CD14-positive monocyte (primary cell): ENCODE results near the gene SLC22A23. TPM values are rescaled to one million over a fixed set of nuclear protein-coding genes. Genes with fewer than 3 reads are reported as not detected.

ENCODE experiments used
- DNase-seq, 3 donors: peaks; one replicate each; pipeline ENCODE4 v3.0.0-alpha.2; 2011 to 2022
- H2AFZ ChIP-seq: 2 replicates; pipeline ENCODE4 v1.6.0; 2012; ENCODE audit warnings: mild to moderate bottlenecking, low read depth, low read length, inconsistent platforms; ENCODE audit not compliant: insufficient read depth, poor library complexity, severe bottlenecking
- H3K27ac ChIP-seq, 2 donors: 1 replicate in 1 of 2; 2 replicates in 1 of 2; pipeline ENCODE4 v1.5.1; 2012 to 2013; ENCODE audit warnings: low read length in 2 of 2, control low read depth in 1 of 2, inconsistent platforms in 1 of 2, low read depth in 1 of 2, mild to moderate bottlenecking in 1 of 2
- H3K27me3 ChIP-seq, 2 donors: one replicate each; pipeline versions ENCODE4 v1.6.0 to v1.6.1; 2011 to 2013; ENCODE audit warnings: low read length in 2 of 2; ENCODE audit not compliant: control insufficient read depth in 2 of 2, insufficient read depth in 2 of 2
- H3K36me3 ChIP-seq, 2 donors: replicated peaks in 1 of 2; 1 replicate in 1 of 2; 2 replicates in 1 of 2; pipeline versions ENCODE4 v1.5.1 to v1.6.1; 2012 to 2013; ENCODE audit warnings: low read length in 2 of 2, control low read depth in 1 of 2, inconsistent platforms in 1 of 2, mild to moderate bottlenecking in 1 of 2; ENCODE audit not compliant: insufficient read depth in 2 of 2, control insufficient read depth in 1 of 2
- H3K4me1 ChIP-seq, 2 donors: 1 replicate in 1 of 2; 2 replicates in 1 of 2; pipeline versions ENCODE4 v1.5.1 to v1.6.1; 2012 to 2013; ENCODE audit warnings: low read length in 2 of 2, control low read depth in 1 of 2, inconsistent platforms in 1 of 2, mild to moderate bottlenecking in 1 of 2, moderate library complexity in 1 of 2; ENCODE audit not compliant: insufficient read depth in 2 of 2, control insufficient read depth in 1 of 2
- H3K4me2 ChIP-seq: replicated peaks from 2 replicates; pipeline ENCODE3; 2012; ENCODE audit warnings: low read length, moderate library complexity, mild to moderate bottlenecking; ENCODE audit not compliant: poor library complexity, severe bottlenecking; ENCODE audit errors: extremely low read depth
- H3K4me3 ChIP-seq, 3 experiments: fragments of 200-600 bp in 1 of 3; sonication (generic) in 1 of 3; replicated peaks in 1 of 3; 1 replicate in 2 of 3; 2 replicates in 1 of 3; pipeline ENCODE4 v1.5.1; 2011 to 2013; ENCODE audit warnings: low read length in 3 of 3, mild to moderate bottlenecking in 3 of 3, control low read depth in 2 of 3, low read depth in 2 of 3, inconsistent platforms in 1 of 3, moderate library complexity in 1 of 3
- H3K79me2 ChIP-seq: 2 replicates; pipeline ENCODE4 v1.6.0; 2012; ENCODE audit warnings: mild to moderate bottlenecking, control low read depth, inconsistent platforms, low read length, moderate library complexity; ENCODE audit not compliant: insufficient read depth
- H3K9ac ChIP-seq: 2 replicates; pipeline ENCODE4 v1.6.0; 2017; ENCODE audit warnings: low read length, mild to moderate bottlenecking; ENCODE audit not compliant: insufficient read depth, poor library complexity, severe bottlenecking
- H3K9me3 ChIP-seq, 2 donors: replicated peaks in 1 of 2; 1 replicate in 1 of 2; 2 replicates in 1 of 2; pipeline versions ENCODE4 v1.5.1 to v1.6.1; 2012 to 2013; ENCODE audit warnings: low read length in 2 of 2, control low read depth in 1 of 2; ENCODE audit not compliant: control insufficient read depth in 1 of 2, insufficient read depth in 1 of 2
- H4K20me1 ChIP-seq: 2 replicates; pipeline ENCODE4 v1.6.0; 2012; ENCODE audit warnings: mild to moderate bottlenecking, low read length, control low read depth, moderate library complexity; ENCODE audit not compliant: insufficient read depth
- H3K27ac Mint-ChIP-seq, 7 donors: one replicate each; pipeline ENCODE4 v1.8.0; 2020; ENCODE audit warnings: mild to moderate bottlenecking in 7 of 7, mixed read lengths in 7 of 7, moderate library complexity in 6 of 7, inconsistent platforms in 2 of 7
- H3K27me3 Mint-ChIP-seq, 3 donors: one replicate each; pipeline ENCODE4 v1.8.0; 2021 to 2022; ENCODE audit warnings: low read depth in 3 of 3, mild to moderate bottlenecking in 3 of 3, mixed read lengths in 3 of 3, moderate library complexity in 3 of 3, inconsistent platforms in 1 of 3
- H3K36me3 Mint-ChIP-seq, 2 donors: one replicate each; pipeline ENCODE4 v1.8.0; 2020; ENCODE audit warnings: mixed read lengths in 2 of 2, inconsistent platforms in 1 of 2, mild to moderate bottlenecking in 1 of 2
- H3K4me1 Mint-ChIP-seq: one replicate; pipeline ENCODE4 v1.8.0; 2020; ENCODE audit warnings: mild to moderate bottlenecking, mixed read lengths
- H3K4me3 Mint-ChIP-seq, 2 donors: one replicate each; pipeline ENCODE4 v1.8.0; 2020; ENCODE audit warnings: mild to moderate bottlenecking in 2 of 2, mixed read lengths in 2 of 2, moderate library complexity in 1 of 2
- H3K9me3 Mint-ChIP-seq, 7 donors: one replicate each; pipeline ENCODE4 v1.8.0; 2020 to 2022; ENCODE audit warnings: mixed read lengths in 7 of 7, mild to moderate bottlenecking in 6 of 7, moderate library complexity in 6 of 7, inconsistent platforms in 2 of 7
- CTCF ChIP-seq: fragments of 200-600 bp; IDR thresholded peaks from one replicate; pipeline ENCODE4 v1.8.0; 2022; ENCODE audit warnings: antibody characterized with exemption, mild to moderate bottlenecking
- WGBS: methylation state at CpG from one replicate; pipeline ENCODE4 v1.1.5; 2013; ENCODE audit warnings: missing lambda C conversion rate; ENCODE audit not compliant: insufficient coverage; 5-methylcytosine and 5-hydroxymethylcytosine counted together
- intact Hi-C, 2 donors: fragments of 100-400 bp; cut with micrococcal nuclease; formaldehyde crosslinking; loops; one replicate each; pipeline versions ENCODE4 v1.15.0 to v1.15.1; 2023
- polyA plus RNA-seq, 3 donors: library from polyadenylated mRNA; depleted of rRNA in 1 of 3; unstranded in 2 of 3; stranded (reverse) in 1 of 3; fragments of 300-500 nt in 2 of 3; fragments of >200 nt in 1 of 3; fragmentation: Illumina TruSeq in 2 of 3; gene quantifications; 1 replicate in 2 of 3; 2 replicates in 1 of 3; pipeline ENCODE4 v1.2.3, GENCODE V29; 2012 to 2021

The SLC22A23 gene
- polyA plus RNA-seq, 3 donors, result 0.08 TPM; not detected in 2

GRCh38 chr6:3468585-3468984 is 11.7 kb upstream of the SLC22A23 start:
- no peaks in the 10 kb centered on the region for H3K4me1 Mint-ChIP-seq
- H3K4me3 Mint-ChIP-seq, result no peak overlapping the region
- Histone ChIP-seq H3K9me3 (no peaks in the 10 kb centered on the region), H2AFZ (no peak overlapping the region), H3K79me2 (no peaks in the 10 kb centered on the region), H3K4me1 (no peaks in the 10 kb centered on the region), H3K4me2 (no peak overlapping the region), H3K4me3 (no peak overlapping the region), H3K27me3 (no peaks in the 10 kb centered on the region), H3K27ac (no peak overlapping the region), H3K9ac (no peak overlapping the region), H3K36me3 (no peaks in the 10 kb centered on the region), H4K20me1 (no peaks in the 10 kb centered on the region)
- H3K27me3 Mint-ChIP-seq, result peaks cover 6 to 19% (median 8%) of the 10 kb centered on the region in 3 donors
- no peaks in the 10 kb centered on the region for H3K36me3 Mint-ChIP-seq
- no peak for DNase-seq
- no peak overlapping the region for H3K27ac Mint-ChIP-seq
- no peak for TF ChIP-seq CTCF
- intact Hi-C loops, result loop anchor here in 1 of 2 donors (10.0 kb wide), 1 partner anchor 236 kb away; no protein-coding TSS in a partner anchor
- WGBS, result 96% methylated on average over 9 of the region's 9 CpGs
- peaks cover 0 to 7% (median 0%) of the 10 kb centered on the region in 7 donors for H3K9me3 Mint-ChIP-seq

GRCh38 chr6:3467996-3468395 is 11.1 kb upstream of the SLC22A23 start:
- intact Hi-C loops, result loop anchor here in 1 of 2 donors (10.0 kb wide), 1 partner anchor 237 kb away; no protein-coding TSS in a partner anchor

More at GRCh38 chr6:3467996-3468395, 11.1 kb upstream of the SLC22A23 start:
- no peak overlapping the region for H3K4me3 ChIP-seq
- Mint-ChIP-seq H3K36me3 (no peaks in the 10 kb centered on the region), H3K4me1 (no peaks in the 10 kb centered on the region), H3K27ac (no peak overlapping the region), H3K27me3 (peaks cover 6 to 16% (median 8%) of the 10 kb centered on the region in 3 donors), H3K4me3 (no peak overlapping the region), H3K9me3 (peaks cover 0 to 8% (median 0%) of the 10 kb centered on the region in 7 donors)
- no peaks in the 10 kb centered on the region for H3K79me2 ChIP-seq
- no peak overlapping the region for H2AFZ ChIP-seq
- peaks cover 0 to 2% of the 10 kb centered on the region in 2 donors for H3K27me3 ChIP-seq
- H3K9me3 ChIP-seq, result no peaks in the 10 kb centered on the region
- WGBS, result no CpG with 5 or more reads among the region's 1 CpG
- no peaks in the 10 kb centered on the region for H4K20me1 ChIP-seq
- DNase-seq, result no peak
- no peak overlapping the region for H3K9ac ChIP-seq
- no peaks in the 10 kb centered on the region for H3K4me1 ChIP-seq
- H3K4me2 ChIP-seq, result no peak overlapping the region
- H3K27ac ChIP-seq, result no peak overlapping the region
- TF ChIP-seq CTCF, result no peak
- H3K36me3 ChIP-seq, result no peaks in the 10 kb centered on the region
